AML-193 (cell line): ENCODE data around the gene OR10AD1.
A peak's percentile ranks its signal among the peaks of the same experiment; 100 is the strongest.

ENCODE experiments used
- DNase-seq, 2 experiments: peaks; one replicate each; lab custom pipeline; 2025; lab: John Stamatoyannopoulos, UW

The OR10AD1 gene

DNA sequence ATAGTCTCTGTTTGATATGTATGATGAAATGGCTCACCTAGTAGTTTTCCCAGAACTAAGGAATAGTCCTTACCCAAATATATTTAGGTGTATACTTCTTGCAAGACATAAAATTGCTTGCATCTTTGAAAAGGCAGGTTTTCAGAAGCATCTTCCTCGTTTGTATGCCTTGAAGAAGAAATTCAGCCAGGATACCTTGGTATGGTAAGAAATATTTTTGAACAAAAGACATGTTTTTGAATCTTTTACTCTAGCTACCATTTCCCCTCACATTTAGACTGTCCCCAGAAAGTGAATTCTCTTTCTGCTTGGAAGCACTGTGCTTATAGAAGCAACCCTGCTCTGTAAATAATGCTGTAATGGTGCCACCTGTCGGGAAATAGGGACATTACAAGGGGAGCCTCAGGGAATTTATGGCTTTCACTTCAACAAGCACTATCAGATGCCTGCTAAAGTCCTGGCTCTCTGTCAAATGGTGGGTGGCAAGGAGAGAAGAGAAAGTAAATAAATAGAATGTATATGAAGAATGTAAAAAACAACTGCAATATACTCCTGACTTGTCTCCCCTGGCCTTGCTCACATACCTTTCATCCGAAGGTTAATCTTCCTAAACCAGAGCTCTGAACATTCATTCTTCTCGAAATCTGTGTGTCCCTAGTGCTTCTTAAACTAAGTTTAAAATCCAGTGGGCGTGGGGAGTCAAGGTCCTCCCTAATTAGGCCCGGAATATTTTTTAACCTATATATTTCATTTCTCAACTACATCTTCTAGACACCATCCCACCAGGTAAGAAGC lies 13.6 kb downstream of the OR10AD1 start:
- peak; percentile 39 to 47 for DNase-seq

DNA sequence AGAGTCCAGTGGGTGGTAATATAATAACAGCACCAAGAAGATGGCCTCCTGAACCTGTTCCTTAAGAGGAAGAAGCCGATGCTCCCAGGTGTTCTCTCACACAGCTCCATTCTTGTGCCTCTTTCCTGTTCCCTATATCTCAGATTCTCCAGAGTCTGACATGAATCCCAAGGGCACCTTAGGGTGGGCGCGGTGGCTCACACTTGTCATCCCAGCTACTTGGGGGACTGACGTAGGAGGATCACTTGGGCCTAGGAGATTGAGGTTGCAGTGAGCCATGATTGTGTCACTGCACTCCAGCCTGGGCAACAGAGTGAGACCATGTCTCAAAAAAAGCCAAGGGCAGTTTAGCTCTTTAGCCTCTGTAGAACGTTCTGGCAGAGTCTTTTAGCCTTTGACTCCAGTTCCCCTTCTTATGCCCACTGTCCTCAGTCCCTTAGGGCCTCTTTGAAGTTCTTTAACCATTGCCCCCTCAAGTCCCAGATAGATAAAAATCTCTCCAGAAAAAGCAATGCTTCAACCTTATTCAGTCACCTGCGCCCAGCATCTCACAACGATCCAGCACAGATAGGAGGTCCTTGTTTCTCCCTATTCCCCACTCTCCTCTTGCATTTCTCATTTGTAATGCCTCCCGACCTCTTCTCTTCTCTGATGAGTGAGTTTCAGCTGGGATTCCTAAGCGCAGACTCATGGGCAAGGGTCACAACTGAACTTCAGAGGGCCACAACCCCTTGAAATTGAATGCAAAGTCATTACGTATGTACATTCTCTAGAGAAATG lies 15.0 kb downstream of the OR10AD1 start:
- DNase-seq, result no peak

- DNase-seq, result no peak
Observed at GRCh38 chr12:48185181-48185919, 17.7 kb downstream of the OR10AD1 start.

DNA sequence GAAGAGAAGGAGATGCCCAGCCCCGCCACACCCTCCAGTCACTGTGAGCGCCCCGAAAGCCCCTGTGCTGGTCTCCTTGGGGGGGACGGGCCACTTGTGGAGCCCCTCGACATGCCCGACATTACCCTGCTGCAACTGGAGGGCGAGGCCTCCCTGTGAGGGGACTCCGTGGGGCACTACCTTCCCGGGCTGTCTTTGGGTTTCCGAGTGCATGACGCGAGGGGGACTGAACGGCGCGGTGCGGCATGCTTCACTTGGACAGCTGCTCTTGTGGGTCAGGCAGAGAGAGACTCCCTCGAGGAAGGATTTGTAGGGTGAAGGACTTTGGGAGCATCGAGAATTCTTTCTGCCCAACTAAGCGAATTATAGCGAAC lies 18.6 kb downstream of the OR10AD1 start:
- DNase-seq, result no peak

DNA sequence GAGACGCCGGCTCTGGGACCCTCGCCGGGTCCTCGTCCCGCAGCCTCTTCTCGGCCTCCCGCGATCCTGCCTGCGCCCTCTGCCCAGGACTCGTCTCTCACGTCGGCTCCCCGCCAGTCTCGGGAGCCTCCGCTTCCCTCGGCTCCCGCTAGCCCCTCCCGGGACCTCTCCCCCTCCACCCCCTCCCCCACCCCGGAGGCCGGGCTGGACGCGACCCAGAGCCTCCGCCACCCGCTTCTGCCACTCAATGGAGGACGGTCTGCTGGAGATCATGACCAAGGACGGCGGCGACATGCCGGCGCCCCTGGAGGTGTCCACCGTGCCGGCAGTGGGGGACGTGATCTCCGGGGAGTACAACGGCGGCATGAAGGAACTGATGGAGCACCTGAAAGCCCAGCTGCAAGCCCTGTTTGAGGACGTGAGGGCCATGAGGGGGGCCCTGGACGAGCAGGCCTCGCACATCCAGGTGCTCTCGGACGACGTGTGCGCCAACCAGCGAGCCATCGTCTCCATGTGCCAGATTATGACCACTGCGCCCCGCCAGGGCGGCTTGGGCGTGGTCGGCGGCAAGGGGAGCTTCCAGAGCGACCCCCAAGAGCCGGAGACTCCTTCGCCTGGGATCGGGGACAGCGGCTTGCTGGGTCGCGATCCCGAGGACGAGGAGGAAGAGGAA lies 19.1 kb downstream of the OR10AD1 start:
- no peak for DNase-seq

GRCh38 chr12:48183091-48183875 lies 19.8 kb downstream of the OR10AD1 start, which contains the start of gene CCDC184:
Gene CCDC184, plus strand, starts transcription at chr12:48183644. Its CDS starts 479 bp downstream, at chr12:48184123.
- DNase-seq, result peak in 1 of 2 experiments; percentile 23

GRCh38 chr12:48182631-48183030 lies 20.5 kb downstream of the OR10AD1 start:
- no peak for DNase-seq

- no peak for DNase-seq
Observed at GRCh38 chr12:48180857-48181495, 22.1 kb downstream of the OR10AD1 start.

GRCh38 chr12:48180424-48180823 lies 22.7 kb downstream of the OR10AD1 start:
- DNase-seq, result no peak

DNA sequence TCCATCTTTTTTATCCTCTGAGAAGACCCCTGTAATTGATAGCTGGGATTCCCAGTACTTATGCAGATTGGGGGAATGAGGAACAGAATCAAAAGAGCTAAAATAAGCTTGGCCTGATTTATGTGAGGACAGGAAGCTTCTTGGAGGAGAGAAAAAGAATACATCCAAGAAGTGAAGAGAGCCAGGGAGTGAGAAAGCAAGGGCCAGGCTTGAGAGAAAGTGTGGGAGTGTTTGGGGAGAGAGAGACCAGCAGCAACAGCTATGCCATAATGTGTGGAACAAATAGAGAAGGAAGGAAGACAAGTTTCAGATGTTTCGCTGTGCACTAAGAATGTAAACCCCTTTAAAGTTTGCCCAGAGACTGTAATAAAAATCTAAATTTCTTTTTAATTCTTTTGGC lies 23.6 kb downstream of the OR10AD1 start:
- DNase-seq, result no peak

GRCh38 chr12:48177982-48178381 lies 25.1 kb downstream of the OR10AD1 start:
- DNase-seq, result no peak

DNA sequence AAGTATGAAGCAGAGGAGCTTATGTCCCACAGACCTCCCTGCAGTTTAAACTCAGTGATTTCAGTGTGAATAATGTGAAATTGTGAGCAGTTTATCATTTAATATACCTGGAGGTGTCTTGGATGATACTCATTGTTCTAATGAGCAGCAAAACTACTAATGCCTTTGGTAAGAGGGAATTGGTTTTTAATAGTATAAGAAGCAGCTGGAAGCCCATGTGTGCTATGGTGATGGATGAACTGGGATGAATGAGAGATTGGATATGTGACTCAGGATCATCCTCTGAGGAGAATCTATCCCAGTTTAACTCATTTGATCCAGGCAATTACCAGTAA lies 26.7 kb downstream of the OR10AD1 start:
- no peak for DNase-seq

DNA sequence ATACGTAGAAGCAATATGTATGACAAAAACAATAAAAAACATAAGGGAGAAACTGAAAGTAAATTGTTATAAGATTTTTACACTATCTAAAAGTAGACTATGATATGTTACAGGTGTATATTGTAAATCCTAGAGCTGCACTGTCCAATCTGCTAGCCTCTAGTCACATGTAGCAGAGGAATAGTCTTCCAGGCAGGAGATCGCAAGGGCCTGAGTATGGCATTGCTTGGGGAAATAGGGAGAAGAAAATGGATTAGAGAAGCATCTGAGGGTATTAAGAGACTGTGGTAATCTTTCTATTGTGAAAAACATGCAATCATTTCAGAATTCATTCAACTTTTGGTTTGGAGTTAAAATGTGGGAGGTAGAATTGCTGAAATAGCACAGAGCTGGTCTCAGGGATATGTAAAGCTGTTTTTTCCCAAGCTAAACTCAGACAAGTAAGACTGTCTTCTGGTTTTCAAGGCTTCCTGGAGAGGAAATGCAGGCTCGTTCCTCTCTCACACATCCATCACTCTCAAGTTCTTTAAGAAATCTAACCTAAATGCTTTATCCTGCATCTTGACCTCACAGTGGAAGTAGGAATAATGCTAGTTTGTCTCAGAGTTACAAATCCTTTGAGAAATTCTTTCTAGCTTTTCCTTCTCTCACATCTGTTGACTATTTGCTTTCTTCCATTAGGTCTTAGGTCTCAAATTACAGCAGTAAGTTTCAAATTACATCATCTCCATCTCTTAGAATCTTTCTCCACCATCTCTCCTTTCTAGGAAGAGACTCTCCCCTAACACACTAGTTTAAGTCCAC lies 27.3 kb downstream of the OR10AD1 start:
- DNase-seq, result no peak

DNA sequence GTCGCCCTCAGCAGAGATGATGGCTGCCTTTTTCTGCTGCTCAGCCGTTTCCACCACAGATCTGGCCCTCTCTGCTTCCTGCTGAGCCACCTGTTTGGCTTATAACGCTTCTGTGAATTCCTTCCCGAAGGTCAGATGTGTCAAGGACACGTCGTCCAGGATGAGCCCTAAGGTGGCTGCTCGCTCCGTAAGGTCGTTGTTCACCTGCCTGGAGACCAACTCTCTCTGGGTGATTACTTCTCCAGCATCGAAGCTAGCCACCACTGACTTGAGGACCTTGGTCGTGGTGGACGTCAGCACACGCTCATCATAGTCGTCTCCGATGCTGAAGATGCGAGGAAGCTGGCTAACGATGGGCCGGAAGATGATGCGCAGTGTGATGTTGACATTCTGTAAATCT lies 34.1 kb downstream of the OR10AD1 start:
- DNase-seq, result no peak

GRCh38 chr12:48165089-48165981 lies 37.8 kb downstream of the OR10AD1 start:
- peak; percentile 49 to 53 for DNase-seq

GRCh38 chr12:48164451-48164850 lies 38.6 kb downstream of the OR10AD1 start:
- DNase-seq, result no peak

DNA sequence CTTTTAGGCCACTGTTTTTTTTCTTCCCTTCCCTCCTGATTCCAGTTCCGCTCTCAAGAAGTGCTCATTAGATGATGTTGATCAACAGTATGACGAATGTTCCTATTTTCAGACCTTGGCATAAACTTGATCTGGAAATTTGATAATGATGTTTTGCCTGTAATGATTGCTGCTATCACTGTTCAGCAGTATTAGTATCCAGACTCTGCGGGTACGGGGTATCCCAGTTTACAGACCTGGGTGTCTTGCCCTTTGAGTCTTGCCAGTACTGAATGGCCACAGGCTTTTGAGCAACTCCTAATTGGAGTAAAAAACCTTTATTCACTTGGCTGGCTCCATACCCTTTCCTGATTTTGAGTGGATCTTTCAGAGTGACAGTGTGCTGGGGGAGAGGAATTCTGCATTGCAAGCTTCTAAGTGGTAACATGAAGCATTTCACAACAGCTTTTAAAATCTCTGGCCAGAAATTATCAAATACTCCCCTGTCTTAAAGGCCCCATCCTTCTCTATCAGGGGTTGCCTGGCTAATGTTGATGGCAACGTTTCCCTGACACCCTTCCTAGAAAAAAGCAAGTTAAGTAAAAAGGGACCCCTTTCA lies 39.8 kb downstream of the OR10AD1 start:
- no peak for DNase-seq

DNA sequence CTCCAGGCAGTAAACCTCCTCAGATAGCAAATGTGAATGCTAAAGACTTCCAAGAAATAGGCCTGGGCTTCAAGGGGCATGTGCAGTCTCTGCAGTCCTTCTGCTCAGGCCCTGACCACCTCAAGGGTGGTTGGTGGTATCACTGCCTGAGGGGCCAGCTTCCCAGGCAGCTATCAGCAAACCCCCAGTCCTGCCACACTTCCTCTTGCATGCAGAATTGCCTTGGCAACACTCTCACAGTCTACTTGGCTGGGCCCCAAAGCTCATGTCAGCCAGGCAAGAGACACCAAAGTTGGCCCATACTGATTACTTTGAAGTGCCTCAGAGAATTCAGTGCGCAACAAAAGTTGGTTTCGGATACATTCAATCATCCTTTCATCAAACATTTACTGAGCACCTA lies 42.3 kb downstream of the OR10AD1 start:
- peak; percentile 77 to 83 for DNase-seq

- no peak for DNase-seq
Observed at GRCh38 chr12:48160046-48160445, 43.0 kb downstream of the OR10AD1 start.
